AG08395 (cell line): ENCODE results near the gene CYP8B1.

Experiments
- DNase-seq: peaks from one replicate; pipeline ENCODE4 v3.0.0; 2012; ENCODE audit warnings: mixed read lengths, low spot score

The CYP8B1 gene

DNA sequence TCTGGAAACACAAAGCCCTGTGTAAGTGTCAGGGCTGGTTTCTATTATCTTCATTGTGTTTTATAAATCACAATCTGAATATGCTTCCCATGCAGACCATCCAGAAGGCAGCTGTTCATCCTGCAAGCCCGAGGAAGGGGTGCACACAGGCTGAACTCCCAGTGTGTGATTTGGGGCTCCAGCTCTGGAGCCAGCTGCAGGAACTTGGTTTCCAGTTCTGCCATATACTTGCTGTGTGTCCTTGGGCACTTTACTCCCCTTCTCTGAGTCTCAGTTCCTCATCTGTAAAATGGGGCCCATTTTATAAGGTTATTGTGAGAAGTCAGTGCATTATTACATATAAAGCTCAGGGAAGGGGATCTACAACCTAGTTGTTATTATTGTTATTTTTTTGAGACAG is 22.6 kb downstream of the CYP8B1 start:
- DNase-seq, result no peak

- DNase-seq, result no peak
Observed at GRCh38 chr3:42852441-42852840, 23.2 kb downstream of the CYP8B1 start.

GRCh38 chr3:42851228-42851834 is 24.3 kb downstream of the CYP8B1 start:
- no peak for DNase-seq

DNA sequence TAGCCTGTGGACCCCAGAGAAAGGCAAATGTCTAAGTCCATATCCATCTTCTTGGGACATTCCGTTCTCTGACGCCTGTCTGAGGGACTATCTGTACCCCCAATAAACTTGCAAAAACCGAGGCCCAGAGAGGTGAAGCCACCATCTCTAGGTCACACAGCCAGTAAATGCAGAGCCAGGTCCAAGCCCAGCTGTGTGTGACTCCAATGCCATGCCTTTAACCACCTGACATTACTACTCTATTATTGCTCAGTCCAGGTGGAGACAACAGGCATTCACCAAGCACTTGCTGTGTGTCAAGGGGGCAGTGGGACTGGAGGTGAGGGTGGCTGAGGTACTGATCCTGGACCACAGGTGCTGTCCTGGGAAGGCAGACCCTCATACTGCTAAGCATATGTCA is 25.4 kb downstream of the CYP8B1 start:
- no peak for DNase-seq

DNA sequence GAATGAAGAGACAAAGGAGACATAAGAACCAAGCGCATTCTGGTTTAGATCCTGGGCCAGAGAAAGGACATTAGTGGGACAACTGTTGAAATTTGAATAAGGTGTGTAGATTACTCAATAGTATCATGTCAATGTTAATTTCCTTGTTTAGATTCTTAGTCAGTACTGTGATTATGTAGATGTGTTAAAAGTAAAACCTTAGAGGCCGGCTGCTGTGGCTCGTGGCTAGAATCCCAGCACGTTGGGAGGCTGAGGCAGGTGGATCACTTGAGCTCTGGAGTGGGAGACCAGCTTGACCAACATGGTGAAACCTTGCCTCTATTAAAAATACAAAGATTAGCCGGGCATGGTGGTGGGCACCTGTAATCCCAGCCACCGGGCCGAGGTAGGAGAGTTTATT is 26.7 kb downstream of the CYP8B1 start:
- DNase-seq, result no peak

DNA sequence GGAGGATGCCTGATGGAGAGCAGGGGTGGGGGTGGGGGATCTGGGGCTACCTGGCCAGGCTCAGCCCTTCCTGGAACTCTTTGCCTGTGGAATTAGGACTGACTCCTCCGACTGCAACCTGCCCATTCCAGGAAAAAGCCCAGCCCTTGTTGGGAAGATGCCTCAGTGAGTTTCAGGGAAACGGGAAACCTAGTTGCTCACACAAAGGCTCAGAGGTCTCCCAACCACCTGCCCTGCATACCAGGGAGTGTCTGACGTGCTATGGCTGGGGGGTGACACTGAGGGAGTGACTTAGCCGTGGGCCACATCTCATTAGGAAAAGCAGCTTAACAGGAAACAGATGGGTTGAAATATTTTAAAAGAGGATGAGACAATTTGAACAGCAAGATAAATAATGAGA is 27.9 kb downstream of the CYP8B1 start:
- no peak for DNase-seq

DNA sequence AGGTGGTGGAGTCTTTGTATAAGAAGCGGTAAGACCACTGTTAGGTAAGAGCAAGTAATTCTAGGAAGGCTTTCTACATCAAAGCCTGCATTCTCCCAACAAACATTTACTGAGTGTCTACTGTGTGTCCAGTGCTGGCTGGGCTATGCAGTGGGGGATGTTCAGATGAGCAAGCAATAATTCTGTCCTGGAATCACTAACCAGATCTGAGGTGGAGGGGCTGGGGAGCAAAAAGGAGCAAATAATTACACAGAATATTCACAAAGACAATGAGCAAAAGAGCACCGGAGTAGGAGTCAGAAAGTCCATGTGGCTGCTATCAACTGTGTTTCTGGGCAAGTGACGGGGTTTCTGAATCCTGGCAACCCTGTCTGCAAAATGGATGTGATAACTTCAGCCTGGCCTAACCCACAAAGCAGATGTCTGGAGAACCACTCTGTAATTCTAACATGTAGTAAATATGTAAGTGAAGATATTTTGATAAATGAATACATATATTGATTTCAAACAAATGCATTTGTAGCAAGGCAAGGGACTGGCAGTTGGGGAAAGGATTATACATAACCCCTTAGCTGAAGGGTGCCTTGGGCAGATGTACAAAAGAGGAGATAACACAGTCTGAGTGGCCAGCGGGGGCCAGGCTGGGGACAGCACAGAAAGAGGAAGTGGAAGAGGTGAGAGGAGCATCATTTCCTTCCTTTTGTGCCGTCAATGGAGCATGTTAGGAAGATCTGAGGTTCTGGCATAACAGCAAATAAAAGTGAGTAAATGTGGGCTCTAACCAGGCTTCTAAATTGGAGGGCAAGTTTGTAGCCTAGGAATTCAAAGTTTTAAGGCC is 28.8 kb downstream of the CYP8B1 start:
- no peak for DNase-seq

- DNase-seq, result no peak
Observed at GRCh38 chr3:42844815-42845214, 30.9 kb downstream of the CYP8B1 start.

- no peak for DNase-seq
Observed at GRCh38 chr3:42844412-42844713, 31.3 kb downstream of the CYP8B1 start.

DNA sequence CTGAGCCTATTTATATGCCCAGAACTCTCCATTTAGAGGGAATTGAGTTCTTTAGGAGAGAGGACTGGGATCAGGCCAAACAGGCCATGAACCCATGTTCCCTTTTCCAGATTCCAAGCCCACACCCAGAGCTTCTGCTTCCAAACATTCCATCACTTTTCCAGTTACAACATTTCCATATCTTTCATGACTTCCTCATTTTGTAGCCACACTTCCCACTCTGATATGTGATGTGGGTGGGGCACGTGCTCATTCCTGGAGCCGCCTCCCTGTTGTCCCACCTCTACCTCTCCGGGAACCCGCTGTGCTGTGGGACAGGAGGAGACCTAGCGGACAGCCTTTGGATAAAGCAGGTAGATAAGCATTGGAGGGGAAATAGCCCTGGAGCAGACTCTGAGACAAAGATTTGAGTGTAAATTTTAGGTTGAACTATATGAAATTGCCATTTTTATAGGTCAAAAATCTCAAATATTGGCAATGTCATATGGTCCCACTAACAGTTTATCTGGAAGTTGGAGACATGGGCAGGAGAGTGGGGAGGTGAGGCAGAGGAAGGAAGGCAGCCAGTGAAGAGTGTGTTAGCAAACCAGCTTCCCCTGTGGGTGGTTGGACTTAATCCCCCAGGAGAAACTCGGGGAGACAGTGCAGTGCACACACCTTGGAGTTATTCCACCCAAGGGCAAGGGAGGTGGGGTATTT is 31.8 kb downstream of the CYP8B1 start:
- DNase-seq, result no peak

GRCh38 chr3:42841332-42841731 is 34.3 kb downstream of the CYP8B1 start:
- DNase-seq, result no peak

GRCh38 chr3:42839616-42840015 is 36.1 kb downstream of the CYP8B1 start:
- peak; percentile 80 for DNase-seq

DNA sequence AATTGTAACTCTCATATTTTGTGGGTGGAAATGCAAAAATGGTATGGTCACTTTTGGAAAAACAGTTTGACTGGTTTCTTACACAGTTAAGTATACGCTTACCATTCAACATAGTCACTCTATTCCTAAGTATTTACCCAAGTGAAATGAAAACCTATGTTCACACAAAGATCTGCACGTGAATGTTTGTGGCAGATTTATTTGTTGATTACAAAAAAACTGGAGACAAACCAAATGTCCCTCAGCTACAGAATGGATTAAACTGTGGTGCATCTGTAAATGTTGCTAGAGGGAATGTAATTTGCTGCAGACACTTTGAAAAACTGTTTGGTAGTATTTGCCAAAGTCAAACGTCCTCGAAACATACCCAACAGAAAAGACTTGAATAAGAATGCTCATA is 37.1 kb downstream of the CYP8B1 start:
- DNase-seq, result no peak

- DNase-seq, result no peak
Observed at GRCh38 chr3:42836150-42837123, 39.2 kb downstream of the CYP8B1 start.

- DNase-seq, result peak; percentile 57
Observed at GRCh38 chr3:42831321-42831713, 44.4 kb downstream of the CYP8B1 start.

GRCh38 chr3:42830437-42831320 is 45.0 kb downstream of the CYP8B1 start:
- peak; percentile 37 for DNase-seq

- no peak for DNase-seq
Observed at GRCh38 chr3:42829628-42830436, 45.8 kb downstream of the CYP8B1 start.

GRCh38 chr3:42829083-42829627 is 46.5 kb downstream of the CYP8B1 start:
- DNase-seq, result no peak

GRCh38 chr3:42827654-42828053 is 48.0 kb downstream of the CYP8B1 start:
- no peak for DNase-seq

DNA sequence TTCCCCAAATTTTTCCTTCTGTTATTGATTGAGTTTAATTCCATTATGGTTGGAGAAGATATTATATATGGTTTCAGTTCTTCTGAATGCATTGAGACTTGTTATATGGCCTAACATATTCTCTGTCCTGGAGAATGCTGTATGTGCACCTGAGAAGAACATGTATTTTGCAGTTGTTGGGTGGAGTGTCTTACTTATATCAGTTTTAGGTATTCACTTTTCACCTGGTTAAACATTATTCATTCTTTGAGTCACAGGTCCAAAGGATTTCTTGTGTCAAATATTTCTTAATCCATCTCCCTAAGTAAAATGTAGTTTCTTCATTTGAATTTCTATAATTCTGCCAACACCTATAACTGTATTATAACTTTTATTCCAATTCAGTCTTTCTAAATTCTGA is 48.7 kb downstream of the CYP8B1 start:
- no peak for DNase-seq
